Measurements from ENCODE around the gene SPATA21.

The SPATA21 gene

DNA sequence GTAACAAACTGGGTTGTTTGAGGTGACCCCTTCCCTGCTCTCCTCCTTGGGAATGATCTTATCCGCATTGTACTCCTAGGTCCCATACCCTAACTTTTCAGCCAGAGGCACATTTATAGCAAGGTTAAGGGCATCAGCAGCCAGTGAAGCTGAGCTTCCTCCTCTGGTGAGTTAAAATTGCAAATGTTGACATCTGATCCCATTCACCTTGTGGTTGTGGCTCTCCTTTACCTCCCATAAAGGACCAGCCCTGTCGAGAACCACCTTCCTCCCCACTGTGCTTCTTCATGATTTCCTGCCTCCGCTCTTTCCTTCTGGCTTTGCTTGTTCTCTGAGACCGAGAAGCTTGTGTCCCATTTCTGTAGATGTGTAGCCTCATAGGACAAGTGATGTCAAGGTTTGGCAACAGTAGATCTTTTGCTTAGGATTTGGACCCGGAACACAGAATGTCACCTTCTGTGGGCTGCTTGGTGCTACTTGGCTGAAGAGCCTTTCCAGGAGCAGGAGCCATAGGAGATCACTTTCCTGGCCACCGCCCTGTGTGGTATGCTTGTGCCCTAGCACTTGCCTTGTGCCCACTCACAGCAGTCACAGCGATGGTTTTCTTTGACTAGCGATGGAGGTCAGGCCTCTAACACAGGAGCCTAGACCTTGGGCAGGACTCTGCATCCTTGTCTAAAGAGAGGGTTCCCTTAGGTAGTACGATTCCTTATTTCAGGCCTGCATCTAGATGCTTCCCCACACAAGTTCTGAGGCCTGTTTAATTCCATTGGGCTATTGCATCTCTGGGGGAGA lies 51.4 kb downstream of the SPATA21 start:
- Histone ChIP-seq H3K9ac (ENCODE audit: low read depth in 1 of 2, low read length in 2 of 2) (no peak overlapping the region), H3K4me1 (ENCODE audit: control insufficient read depth in 1 of 2, insufficient read depth in 2 of 2, low read length in 2 of 2) (peaks cover 30 to 36% of the 10 kb centered on the region in 2 donors), H3K27me3 (ENCODE audit: control insufficient read depth in 1 of 2, insufficient read depth in 2 of 2, low read length in 2 of 2) (no peaks in the 10 kb centered on the region), H3K4me3 (ENCODE audit: low read depth in 1 of 2, low read length in 2 of 2) (no peak overlapping the region), H3K36me3 (ENCODE audit: control insufficient read depth in 1 of 2, insufficient read depth in 2 of 2, low read length in 2 of 2) (no peaks in the 10 kb centered on the region), H3K27ac (ENCODE audit: low read depth, low read length) (no peak overlapping the region), H3K9me3 (ENCODE audit: control insufficient read depth in 1 of 2, low read length in 2 of 2) (no peaks in the 10 kb centered on the region)

- Histone ChIP-seq H3K36me3 (ENCODE audit: control insufficient read depth in 1 of 2, insufficient read depth in 2 of 2, low read length in 2 of 2) (no peaks in the 10 kb centered on the region), H3K4me3 (ENCODE audit: low read depth in 1 of 2, low read length in 2 of 2) (no peak overlapping the region), H3K9me3 (ENCODE audit: control insufficient read depth in 1 of 2, low read length in 2 of 2) (no peaks in the 10 kb centered on the region), H3K27me3 (ENCODE audit: control insufficient read depth in 1 of 2, insufficient read depth in 2 of 2, low read length in 2 of 2) (no peaks in the 10 kb centered on the region), H3K27ac (ENCODE audit: low read depth, low read length) (no peak overlapping the region), H3K4me1 (ENCODE audit: control insufficient read depth in 1 of 2, insufficient read depth in 2 of 2, low read length in 2 of 2) (peaks cover 34 to 36% of the 10 kb centered on the region in 2 donors), H3K9ac (ENCODE audit: low read depth in 1 of 2, low read length in 2 of 2) (no peak overlapping the region)
These were observed 53.3 kb downstream of the SPATA21 start for GRCh38 chr1:16383888-16384287.

- Histone ChIP-seq H3K4me1 (ENCODE audit: control insufficient read depth in 1 of 2, insufficient read depth in 2 of 2, low read length in 2 of 2) (peaks cover 17 to 34% of the 10 kb centered on the region in 2 donors), H3K36me3 (ENCODE audit: control insufficient read depth in 1 of 2, insufficient read depth in 2 of 2, low read length in 2 of 2) (no peaks in the 10 kb centered on the region), H3K4me3 (ENCODE audit: low read depth in 1 of 2, low read length in 2 of 2) (no peak overlapping the region), H3K27me3 (ENCODE audit: control insufficient read depth in 1 of 2, insufficient read depth in 2 of 2, low read length in 2 of 2) (no peaks in the 10 kb centered on the region), H3K27ac (ENCODE audit: low read depth, low read length) (no peak overlapping the region), H3K9me3 (ENCODE audit: control insufficient read depth in 1 of 2, low read length in 2 of 2) (no peaks in the 10 kb centered on the region), H3K9ac (ENCODE audit: low read depth in 1 of 2, low read length in 2 of 2) (no peak overlapping the region)
These were observed 56.4 kb downstream of the SPATA21 start for GRCh38 chr1:16380868-16381267.

- no peaks in the 10 kb centered on the region for H3K27me3 ChIP-seq (ENCODE audit: control insufficient read depth in 1 of 2, insufficient read depth in 2 of 2, low read length in 2 of 2)
- H3K4me3 ChIP-seq (ENCODE audit: low read depth in 1 of 2, low read length in 2 of 2) = no peak overlapping the region
- no peaks in the 10 kb centered on the region for H3K9me3 ChIP-seq (ENCODE audit: control insufficient read depth in 1 of 2, low read length in 2 of 2)
- H3K36me3 ChIP-seq (ENCODE audit: control insufficient read depth in 1 of 2, insufficient read depth in 2 of 2, low read length in 2 of 2) = no peaks in the 10 kb centered on the region
- peaks cover 22 to 42% of the 10 kb centered on the region in 2 donors for H3K4me1 ChIP-seq (ENCODE audit: control insufficient read depth in 1 of 2, insufficient read depth in 2 of 2, low read length in 2 of 2)
- no peak overlapping the region for H3K27ac ChIP-seq (ENCODE audit: low read depth, low read length)
- no peak overlapping the region for H3K9ac ChIP-seq (ENCODE audit: low read depth in 1 of 2, low read length in 2 of 2)
These were observed 58.8 kb downstream of the SPATA21 start for GRCh38 chr1:16378443-16378842.

DNA sequence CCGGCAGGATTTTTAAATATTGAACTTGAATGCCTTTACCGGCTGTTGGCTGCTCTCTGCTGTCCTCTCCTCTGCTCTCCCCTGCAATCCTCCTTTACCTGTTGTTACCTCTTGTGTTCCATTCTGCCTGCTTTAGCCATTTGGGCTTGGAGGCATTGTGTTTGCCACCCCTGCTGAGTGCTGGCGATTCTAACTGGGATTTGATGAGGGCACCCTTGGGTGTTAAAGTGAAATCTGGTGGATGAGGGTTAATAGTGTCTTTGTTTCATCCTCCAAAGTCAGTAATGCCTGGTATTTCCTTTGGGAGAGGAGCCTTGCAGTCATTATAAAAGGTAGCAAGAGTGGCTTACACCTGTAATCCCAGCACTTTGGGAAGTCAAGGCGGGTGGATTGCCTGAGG lies 60.3 kb downstream of the SPATA21 start:
- Histone ChIP-seq H3K27ac (ENCODE audit: low read depth, low read length) (no peak overlapping the region), H3K4me1 (ENCODE audit: control insufficient read depth in 1 of 2, insufficient read depth in 2 of 2, low read length in 2 of 2) (peaks cover 30 to 51% of the 10 kb centered on the region in 2 donors), H3K9ac (ENCODE audit: low read depth in 1 of 2, low read length in 2 of 2) (no peak overlapping the region)

GRCh38 chr1:16375521-16376340 lies 61.5 kb downstream of the SPATA21 start:
- H3K27ac ChIP-seq (ENCODE audit: low read depth, low read length) = no peak overlapping the region
- H3K4me3 ChIP-seq (ENCODE audit: low read depth in 1 of 2, low read length in 2 of 2) = peak overlapping the region in 1 of 2 donors; percentile 2
- peaks cover 30 to 53% of the 10 kb centered on the region in 2 donors for H3K4me1 ChIP-seq (ENCODE audit: control insufficient read depth in 1 of 2, insufficient read depth in 2 of 2, low read length in 2 of 2)
- no peak overlapping the region for H3K9ac ChIP-seq (ENCODE audit: low read depth in 1 of 2, low read length in 2 of 2)
- H3K36me3 ChIP-seq (ENCODE audit: control insufficient read depth in 1 of 2, insufficient read depth in 2 of 2, low read length in 2 of 2) = no peaks in the 10 kb centered on the region
- H3K27me3 ChIP-seq (ENCODE audit: control insufficient read depth in 1 of 2, insufficient read depth in 2 of 2, low read length in 2 of 2) = no peaks in the 10 kb centered on the region
- no peaks in the 10 kb centered on the region for H3K9me3 ChIP-seq (ENCODE audit: control insufficient read depth in 1 of 2, low read length in 2 of 2)

More for the DNA sequence above, 60.3 kb downstream of the SPATA21 start:
- no peaks in the 10 kb centered on the region for H3K27me3 ChIP-seq (ENCODE audit: control insufficient read depth in 1 of 2, insufficient read depth in 2 of 2, low read length in 2 of 2)
- no peaks in the 10 kb centered on the region for H3K36me3 ChIP-seq (ENCODE audit: control insufficient read depth in 1 of 2, insufficient read depth in 2 of 2, low read length in 2 of 2)
- no peaks in the 10 kb centered on the region for H3K9me3 ChIP-seq (ENCODE audit: control insufficient read depth in 1 of 2, low read length in 2 of 2)
- H3K4me3 ChIP-seq (ENCODE audit: low read depth in 1 of 2, low read length in 2 of 2) = no peak overlapping the region

DNA sequence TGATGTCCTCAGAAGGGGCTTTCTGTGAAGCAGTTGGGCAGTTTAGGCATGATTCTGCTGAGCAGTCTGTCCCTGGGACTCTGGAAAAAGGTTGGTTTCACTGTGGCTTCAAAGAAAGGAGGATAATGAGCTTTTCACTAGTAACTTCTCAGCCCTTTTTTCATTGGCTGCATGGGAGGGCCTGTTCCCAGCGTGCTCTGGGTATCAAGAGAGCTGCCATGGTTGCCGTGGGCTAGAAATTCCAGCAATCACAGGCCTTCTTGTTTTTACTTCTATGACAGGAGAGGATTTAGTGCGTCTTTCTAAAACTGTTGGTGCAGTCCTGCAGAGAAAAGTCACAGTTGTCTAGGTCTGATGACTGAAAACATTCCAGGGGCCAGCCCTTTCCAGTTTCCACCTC lies 63.0 kb downstream of the SPATA21 start:
- Histone ChIP-seq H3K27ac (ENCODE audit: low read depth, low read length) (no peak overlapping the region), H3K4me1 (ENCODE audit: control insufficient read depth in 1 of 2, insufficient read depth in 2 of 2, low read length in 2 of 2) (peaks cover 30 to 54% of the 10 kb centered on the region in 2 donors), H3K9ac (ENCODE audit: low read depth in 1 of 2, low read length in 2 of 2) (no peak overlapping the region)

GRCh38 chr1:16372535-16373285 lies 64.5 kb downstream of the SPATA21 start:
- Histone ChIP-seq H3K36me3 (ENCODE audit: control insufficient read depth in 1 of 2, insufficient read depth in 2 of 2, low read length in 2 of 2) (no peaks in the 10 kb centered on the region), H3K27me3 (ENCODE audit: control insufficient read depth in 1 of 2, insufficient read depth in 2 of 2, low read length in 2 of 2) (no peaks in the 10 kb centered on the region), H3K27ac (ENCODE audit: low read depth, low read length) (no peak overlapping the region), H3K4me3 (ENCODE audit: low read depth in 1 of 2, low read length in 2 of 2) (no peak overlapping the region), H3K4me1 (ENCODE audit: control insufficient read depth in 1 of 2, insufficient read depth in 2 of 2, low read length in 2 of 2) (peaks cover 40 to 52% of the 10 kb centered on the region in 2 donors), H3K9me3 (ENCODE audit: control insufficient read depth in 1 of 2, low read length in 2 of 2) (no peaks in the 10 kb centered on the region), H3K9ac (ENCODE audit: low read depth in 1 of 2, low read length in 2 of 2) (no peak overlapping the region)

More for the DNA sequence above, 63.0 kb downstream of the SPATA21 start:
- no peaks in the 10 kb centered on the region for H3K36me3 ChIP-seq (ENCODE audit: control insufficient read depth in 1 of 2, insufficient read depth in 2 of 2, low read length in 2 of 2)
- H3K9me3 ChIP-seq (ENCODE audit: control insufficient read depth in 1 of 2, low read length in 2 of 2) = no peaks in the 10 kb centered on the region
- H3K27me3 ChIP-seq (ENCODE audit: control insufficient read depth in 1 of 2, insufficient read depth in 2 of 2, low read length in 2 of 2) = no peaks in the 10 kb centered on the region
- no peak overlapping the region for H3K4me3 ChIP-seq (ENCODE audit: low read depth in 1 of 2, low read length in 2 of 2)

DNA sequence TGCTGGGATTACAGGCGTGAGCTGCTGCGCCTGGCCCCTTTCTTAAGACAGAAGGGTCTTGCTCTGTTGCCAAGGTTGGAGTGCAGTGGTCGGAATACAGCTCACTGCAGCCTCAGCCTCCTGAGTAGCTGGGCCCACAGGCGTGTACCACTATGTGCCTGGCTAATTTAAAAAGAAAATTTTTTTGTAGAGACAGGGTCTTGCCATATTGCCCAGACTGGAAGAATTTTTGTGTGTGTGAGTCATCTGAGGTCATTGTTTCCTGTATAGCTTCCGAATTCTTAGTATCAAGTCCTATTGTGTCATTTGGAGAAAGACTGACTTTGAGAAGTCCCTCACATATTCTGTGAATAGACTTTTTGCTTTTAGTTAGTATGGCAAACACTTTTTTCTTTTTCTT lies 65.5 kb downstream of the SPATA21 start:
- H3K36me3 ChIP-seq (ENCODE audit: control insufficient read depth in 1 of 2, insufficient read depth in 2 of 2, low read length in 2 of 2) = no peaks in the 10 kb centered on the region

More for the DNA sequence above, 65.5 kb downstream of the SPATA21 start:
- H3K4me3 ChIP-seq (ENCODE audit: low read depth in 1 of 2, low read length in 2 of 2) = no peak overlapping the region
- H3K4me1 ChIP-seq (ENCODE audit: control insufficient read depth in 1 of 2, insufficient read depth in 2 of 2, low read length in 2 of 2) = peaks cover 40 to 47% of the 10 kb centered on the region in 2 donors
- no peak overlapping the region for H3K9ac ChIP-seq (ENCODE audit: low read depth in 1 of 2, low read length in 2 of 2)
- H3K27me3 ChIP-seq (ENCODE audit: control insufficient read depth in 1 of 2, insufficient read depth in 2 of 2, low read length in 2 of 2) = no peaks in the 10 kb centered on the region
- H3K9me3 ChIP-seq (ENCODE audit: control insufficient read depth in 1 of 2, low read length in 2 of 2) = no peaks in the 10 kb centered on the region
- no peak overlapping the region for H3K27ac ChIP-seq (ENCODE audit: low read depth, low read length)

All from duodenal mucosa (tissue), 2 donors.